Limb (tissue), 2 donors: ENCODE data around the gene CFL1.

Experiments
- DNase-seq, 2 donors: peaks; one replicate each; pipeline ENCODE4 v3.0.0-alpha.2; 2016; ENCODE audit errors: extremely low spot score in 2 of 2

Gene CFL1

DNA sequence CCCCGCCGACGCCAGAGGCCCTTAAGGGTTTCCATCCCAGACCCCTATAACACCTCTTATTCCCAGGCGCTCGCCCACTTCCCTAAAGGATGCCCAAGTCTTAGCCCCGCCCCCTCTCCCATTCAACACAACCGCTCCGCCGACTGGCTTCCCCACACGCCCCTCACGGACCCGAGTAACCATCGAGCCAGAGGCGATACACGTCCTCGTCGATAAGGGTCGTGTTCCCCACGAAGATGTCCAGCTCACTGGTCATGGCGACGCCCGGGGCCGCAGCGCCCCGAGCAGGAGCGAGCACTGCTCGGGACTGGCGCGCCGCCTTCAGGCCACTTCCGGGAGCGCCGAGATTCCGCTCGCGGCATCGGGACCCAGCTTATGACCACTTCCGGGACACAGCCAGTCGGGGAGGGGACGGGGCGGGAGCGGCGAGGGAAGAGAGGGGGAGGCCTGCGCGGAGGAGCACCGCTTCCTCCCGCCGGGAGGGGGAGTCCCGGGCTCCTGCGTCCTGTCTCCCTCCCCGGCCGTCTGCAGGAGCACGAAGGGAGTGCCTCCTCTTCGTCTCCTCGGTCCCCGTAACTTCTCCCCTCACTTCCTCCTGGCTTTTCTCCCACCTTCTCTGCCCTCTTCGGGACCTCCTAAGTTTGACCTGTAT is 30.3 kb upstream of the CFL1 start, which contains the start of gene FIBP:
Gene FIBP (minus strand): TSS at position 309 of the 652 bp plus-strand sequence. CDS start 53 bp downstream, at position 256.
- peak; percentile 97 to 99 for DNase-seq

DNA sequence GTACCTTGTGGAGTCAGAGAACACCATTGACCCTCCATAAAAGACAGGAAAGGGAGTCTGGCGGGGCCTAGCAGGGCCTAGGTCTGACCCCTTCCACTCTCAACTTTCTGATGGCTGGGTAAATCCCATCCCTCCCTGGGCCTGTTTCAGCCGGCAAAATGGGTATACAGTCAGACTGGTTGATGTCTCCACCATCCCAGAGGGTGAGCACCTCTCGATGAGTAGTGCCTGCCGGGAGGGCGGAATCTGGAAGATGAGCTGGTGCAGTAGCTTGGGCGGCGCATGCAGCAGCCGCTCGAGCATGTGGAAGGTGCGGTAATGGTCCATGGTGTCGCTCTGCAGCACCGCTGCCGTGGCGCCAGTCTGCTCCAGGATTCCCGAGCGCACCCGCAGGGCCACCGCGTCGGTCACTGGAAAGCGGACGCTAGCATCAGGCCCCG is 29.8 kb upstream of the CFL1 start:
- DNase-seq, result no peak

DNA sequence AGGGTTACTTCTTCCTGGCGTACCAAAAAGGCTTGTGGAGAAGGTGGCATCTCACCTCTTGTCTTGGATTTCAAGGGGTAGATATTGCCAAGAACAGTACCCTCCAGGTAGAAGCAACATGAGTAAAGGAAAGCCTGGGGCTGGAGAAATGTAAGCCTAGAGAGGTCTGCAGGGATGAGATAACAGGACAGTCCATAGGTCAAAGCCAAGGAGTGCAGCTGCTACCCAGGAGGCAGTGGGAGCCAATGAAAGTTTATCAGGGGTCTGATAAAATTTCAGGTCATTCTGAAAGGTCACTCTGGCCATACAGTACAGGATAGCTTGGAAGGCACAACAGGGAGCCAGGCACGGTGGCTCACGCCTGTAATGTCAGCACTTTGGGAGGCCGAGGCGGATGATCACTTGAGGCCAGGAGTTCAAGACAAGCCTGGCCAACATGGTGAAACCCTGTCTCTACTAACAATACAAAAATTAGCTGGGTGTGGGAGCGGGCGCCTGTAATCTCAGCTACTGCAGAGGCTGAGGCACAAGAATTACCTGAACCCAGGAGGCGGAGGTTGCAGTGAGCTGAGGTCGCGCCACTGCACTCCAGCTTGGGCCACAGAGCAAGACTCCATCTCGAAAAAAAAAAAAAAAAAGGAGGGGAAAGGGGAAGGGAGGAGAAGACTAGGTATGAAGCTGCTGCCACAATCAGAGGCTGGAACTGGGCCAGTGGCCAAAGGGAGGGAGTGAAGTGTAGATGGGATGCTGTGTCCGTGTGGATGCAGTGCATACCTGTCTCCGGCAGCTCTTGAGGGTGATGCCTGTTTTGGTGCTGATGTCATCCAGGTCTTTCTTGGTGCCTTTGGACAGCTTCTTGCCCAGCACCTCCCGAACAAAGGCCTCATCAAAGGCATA is 29.1 kb upstream of the CFL1 start:
- no peak for DNase-seq

DNA sequence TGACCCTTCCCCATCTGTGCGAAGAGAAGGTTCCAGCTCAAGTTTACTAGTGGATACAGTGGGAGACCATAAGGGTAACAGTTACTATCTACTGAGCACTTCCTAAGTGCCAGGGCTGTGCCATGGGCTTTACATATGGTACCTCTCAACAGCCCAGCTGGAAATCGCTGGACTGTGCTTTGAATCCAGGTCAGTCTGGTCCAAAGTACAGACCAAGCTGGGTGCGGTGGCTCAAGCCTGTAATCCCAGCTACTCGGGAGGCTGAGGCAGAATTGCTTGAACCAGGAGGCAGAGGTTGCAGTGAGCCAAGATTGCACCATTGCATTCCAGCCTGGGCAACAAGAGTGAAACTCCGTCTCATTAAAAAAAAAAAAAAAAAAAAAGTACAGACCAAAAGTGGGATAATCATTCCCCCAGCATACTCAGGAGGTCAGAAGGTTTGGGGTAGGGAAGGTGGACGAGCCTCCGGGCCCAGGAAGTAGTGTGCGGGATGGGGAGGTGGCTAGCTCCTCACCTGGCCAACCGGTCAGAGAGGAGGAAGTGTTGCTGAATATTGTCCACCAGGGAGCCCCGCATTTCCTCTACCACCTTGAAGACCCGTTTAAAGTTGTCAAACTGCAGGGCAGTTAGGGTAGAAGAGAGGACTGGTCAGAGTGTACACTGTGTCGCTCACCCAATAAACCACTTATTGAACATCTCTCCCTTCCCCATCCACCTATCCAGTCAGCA is 28.0 kb upstream of the CFL1 start:
- no peak for DNase-seq

DNA sequence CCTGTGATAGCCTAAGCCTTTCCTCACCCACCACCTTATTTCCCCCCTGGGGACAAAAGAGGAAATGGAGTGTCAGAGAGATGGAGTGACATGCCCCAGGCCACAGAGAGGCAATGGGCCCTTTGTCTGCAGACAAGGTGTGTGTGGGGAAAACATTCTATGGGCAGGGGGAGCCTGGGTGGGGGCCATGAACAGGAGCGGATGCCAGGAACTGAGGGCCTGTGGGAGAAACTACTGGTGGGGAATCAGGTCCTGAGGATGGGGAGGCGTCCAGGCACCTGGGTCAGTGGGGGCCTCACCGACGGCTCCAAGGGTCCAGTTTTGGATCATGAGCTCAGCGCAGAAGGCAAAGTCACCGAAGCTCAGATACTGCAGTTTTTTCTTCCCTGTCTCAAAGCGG is 27.3 kb upstream of the CFL1 start:
- no peak for DNase-seq

DNA sequence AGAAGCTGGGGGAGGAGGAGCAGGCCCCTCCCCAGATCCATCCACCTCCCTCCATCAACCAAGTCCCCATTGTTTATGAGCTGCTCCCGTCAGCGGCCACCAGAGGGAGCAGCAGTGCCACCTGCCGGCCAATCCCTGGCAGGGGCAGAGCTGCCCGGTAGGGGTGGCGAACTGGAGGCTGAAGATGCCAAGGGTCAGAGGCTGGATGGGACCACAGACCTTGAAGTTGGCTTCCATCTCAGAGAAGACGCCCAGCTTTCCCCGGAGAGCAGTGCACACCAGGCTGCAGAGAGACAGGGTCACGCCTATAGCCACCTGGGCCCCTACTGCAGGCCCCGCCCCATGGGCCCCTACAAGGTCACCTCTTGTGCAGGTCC is 26.7 kb upstream of the CFL1 start:
- peak; percentile 66 to 83 for DNase-seq

DNA sequence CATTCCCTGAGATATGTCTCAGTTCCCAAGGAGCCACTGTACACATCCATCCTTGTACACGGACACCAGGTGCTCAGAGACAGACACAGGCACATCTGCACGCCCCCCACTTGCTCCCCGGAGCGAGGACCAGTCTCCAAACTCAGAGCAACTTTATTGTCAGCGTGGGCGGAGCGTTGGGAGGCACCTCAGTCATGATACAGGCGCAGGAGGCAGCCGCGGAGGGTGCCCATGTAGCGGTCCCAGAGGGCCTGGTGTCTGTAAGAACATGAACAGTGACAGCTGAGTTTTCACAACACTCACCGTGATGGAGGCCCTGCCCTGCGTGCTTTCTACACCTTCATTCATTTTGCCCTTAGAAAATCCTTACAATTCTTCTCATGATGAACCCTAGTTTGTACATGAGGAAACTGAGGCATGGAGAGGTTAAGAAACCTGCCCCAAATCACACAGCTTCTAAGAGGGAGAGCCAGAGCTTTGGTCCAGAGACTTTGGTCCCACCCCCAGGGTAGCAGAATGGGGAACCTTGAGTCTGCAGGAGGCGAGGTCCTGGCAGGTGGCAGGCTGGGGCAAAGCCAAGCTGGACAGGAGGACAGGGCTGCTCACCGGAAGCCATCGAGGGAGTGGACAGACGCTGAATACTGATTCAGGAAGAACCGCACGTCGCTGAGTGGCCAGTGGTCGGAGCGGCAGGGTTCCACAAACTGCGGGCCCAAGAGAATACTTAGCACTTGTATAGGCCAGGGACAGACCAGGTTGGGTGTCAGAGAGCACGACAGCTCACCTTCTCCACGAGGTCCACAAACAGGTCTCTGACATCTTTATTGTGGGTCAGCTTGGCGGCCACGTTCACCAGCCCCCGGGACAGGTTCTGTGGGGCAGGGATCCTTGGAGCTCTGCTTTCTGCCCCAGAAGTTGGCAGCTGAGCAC is 26.1 kb upstream of the CFL1 start:
- no peak for DNase-seq

DNA sequence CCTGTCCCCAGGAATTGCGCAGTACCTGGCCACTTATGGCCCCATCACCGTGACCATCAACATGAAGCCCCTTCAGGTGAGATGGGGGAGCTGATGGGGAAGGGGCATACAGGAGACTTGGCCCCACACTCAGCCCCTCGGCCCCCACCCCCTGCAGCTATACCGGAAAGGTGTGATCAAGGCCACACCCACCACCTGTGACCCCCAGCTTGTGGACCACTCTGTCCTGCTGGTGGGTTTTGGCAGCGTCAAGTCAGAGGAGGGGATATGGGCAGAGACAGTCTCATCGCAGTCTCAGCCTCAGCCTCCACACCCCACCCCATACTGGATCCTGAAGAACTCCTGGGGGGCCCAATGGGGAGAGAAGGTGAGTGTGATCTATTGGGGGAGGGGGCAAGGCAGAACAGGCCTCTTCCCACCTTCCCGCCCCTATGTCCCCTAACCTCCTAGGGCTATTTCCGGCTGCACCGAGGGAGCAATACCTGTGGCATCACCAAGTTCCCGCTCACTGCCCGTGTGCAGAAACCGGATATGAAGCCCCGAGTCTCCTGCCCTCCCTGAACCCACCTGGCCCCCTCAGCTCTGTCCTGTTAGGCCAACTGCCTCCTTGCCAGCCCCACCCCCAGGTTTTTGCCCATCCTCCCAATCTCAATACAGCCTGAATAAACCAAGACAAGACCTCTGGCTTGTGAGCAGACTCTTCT is 25.2 kb upstream of the CFL1 start:
- no peak for DNase-seq

DNA sequence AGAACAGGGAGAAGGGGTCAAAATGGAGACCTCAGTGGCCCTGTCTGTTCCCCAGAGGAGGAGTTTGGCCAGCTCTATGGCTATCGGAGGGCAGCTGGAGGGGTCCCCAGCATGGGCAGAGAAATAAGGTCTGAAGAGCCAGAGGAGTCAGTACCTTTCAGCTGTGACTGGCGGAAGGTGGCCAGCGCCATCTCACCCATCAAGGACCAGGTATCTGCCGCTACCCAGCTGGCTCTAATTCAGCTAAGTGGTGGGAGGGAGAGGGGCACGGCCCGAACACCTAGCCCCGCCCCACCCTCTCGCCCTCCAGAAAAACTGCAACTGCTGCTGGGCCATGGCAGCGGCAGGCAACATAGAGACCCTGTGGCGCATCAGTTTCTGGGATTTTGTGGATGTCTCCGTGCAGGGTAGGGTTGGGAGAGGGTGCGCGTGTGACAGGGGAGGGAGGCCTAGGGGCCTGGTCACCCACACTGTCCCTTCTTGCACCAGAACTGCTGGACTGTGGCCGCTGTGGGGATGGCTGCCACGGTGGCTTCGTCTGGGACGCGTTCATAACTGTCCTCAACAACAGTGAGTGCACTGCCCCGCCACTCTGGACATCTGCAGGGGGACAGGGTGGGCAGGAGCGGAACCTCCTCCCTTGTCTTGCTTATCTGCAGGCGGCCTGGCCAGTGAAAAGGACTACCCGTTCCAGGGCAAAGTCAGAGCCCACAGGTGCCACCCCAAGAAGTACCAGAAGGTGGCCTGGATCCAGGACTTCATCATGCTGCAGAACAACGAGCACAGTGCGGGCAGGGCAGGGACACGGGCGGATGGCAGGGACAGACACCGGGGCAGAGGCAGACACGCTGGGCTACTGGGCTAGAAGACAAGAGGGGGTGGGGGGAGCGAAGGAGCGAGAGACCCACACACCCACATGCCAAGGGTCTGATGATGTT is 24.4 kb upstream of the CFL1 start:
- no peak for DNase-seq

DNA sequence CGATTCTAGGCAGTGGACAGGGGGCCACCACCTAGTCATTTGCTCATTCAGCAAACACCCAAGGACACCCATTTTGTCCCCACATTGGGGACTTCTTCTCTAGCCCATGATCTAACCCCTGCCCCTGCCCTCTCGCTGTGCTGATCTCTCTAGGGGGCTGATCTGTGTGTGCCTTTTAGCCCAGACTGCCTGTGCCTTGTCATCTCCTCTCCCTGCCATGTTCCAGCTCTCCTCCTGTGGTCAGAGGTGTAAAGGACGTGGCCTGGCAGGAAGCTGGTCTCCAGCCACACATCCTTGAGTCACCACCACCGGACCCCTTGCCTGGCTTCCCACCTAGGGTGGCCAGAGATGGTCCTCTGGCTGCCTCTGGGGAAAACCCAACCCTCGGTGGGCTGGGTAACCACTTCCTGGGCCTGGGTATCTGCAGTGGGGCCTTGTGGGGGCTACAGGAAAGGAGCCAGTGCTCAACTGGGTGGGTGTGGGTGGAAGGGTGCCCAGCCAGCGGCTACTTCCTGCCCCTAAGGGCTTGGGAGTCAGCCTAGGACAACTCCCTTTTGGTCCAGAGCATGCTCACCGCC is 23.0 kb upstream of the CFL1 start:
- DNase-seq, result no peak

DNA sequence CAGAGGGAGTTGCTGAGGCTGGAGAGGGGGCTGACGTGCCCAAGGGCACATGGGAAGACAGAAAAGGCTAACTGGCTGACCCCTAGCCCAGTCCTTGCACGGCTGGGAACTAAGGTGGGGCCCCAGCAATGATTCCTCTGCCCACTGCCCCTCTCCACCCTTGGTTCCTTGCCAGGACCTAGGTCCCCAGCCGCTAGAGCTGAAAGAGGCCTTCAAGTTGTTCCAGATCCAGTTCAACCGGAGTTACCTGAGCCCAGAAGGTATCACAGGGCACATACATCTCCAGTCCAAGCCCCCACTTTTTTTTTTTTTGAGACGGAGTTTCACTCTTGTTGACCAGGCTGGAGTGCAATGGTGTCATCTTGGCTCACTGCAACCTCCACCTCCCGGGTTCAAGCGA is 22.0 kb upstream of the CFL1 start:
- no peak for DNase-seq

DNA sequence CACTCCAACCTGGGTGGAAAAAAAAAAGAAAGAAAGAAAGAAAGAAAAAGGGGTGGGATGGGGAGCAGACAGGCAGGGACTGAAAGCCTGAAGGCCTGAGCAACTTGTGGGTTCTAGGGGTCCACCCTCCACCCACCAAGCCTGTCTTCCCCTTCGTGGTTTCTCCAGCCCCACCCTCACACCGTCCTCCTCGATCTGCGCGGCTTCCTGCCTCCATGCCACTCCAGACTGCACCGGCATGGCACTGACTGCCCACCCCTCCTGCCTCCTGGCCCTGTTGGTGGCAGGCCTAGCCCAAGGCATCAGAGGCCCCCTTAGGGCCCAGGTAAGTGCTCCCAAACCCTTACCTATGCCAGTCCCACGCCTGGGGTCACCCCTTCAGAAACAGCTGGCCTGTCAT is 21.6 kb upstream of the CFL1 start, which contains the start of gene CTSW:
Gene CTSW (plus strand): TSS at position 221 of the 400 bp plus-strand sequence. CDS start 18 bp downstream, at position 239.
- no peak for DNase-seq

DNA sequence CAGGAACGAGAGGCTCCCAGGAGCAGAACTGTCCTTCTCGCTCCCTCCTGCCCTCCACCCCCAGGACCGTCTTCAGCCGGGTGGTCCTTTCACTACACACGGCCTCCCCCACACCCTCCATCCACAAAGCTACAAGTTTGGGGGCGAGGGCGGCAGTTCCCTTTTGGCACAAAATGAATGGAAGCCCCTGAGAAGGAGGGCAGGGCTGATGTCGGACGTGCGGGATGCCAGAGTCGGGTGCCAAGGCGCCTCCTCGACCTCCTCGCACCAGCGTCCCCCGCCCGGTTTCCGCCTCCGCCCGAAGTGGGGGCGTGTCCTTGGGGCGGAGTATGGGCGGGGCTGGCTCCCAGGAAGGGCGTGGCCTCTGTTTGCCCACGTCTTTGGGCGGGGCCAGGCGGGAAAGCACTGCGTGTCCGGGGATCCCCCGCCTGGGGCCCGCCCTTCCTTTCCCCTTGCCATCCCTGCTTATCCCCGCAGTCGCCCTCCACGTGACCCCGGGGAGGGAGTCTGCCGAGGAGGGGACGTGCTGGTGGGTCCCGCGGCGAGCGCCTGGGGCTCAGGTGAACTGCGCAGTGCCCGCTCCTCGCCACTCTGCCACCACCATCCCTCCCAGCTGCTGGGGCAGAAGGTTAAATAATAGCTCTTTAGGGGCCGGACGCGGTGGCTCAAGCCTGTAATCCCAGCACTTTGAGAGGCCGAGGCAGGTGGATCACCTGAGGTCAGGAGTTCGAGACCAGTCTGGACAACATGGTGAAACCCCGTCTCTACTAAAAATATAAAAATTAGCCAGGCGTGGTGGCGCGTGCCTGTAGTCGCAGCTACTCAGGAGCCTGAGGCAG is 15.6 kb upstream of the CFL1 start:
- DNase-seq, result peak; percentile 89 to 96

DNA sequence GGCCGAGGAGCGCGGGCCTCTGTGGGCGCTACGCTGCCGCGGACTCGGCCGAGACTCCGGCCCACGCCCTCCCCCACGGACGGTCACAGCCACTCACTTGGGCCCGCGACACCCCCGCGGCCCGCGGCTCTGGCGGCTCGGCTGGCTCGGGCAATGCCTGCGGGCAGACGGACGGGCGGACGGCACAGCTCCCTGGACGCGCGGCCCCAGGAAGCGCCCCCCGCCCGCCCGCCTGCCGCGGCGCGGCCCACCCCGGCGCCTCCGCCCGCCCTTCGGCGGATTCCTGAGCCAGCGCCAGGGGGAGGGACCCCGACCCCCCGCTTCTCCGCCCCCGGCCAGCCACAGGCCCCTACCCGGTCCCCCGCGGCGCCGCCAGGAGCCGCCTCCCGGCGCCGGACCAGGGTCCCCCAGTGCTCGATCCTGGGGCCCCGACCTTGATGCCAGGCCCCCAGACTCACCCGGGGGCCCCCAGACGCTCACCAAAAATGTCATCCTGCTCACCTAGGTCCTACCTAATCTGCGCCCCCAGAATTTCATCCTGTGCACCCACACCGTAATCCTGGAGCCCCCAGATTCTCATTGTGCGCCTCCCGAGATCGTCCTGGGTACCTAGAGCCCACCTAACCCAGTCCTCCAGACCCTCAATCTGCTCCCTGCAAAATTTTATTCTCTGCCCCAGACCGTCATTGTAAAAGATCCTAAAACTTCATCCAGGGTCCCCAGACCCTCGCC is 14.8 kb upstream of the CFL1 start, which contains the start of gene EFEMP2:
Gene EFEMP2 (minus strand): TSS at position 215 of the 732 bp plus-strand sequence. CDS start 446 bp downstream, outside the sequence.
- DNase-seq, result peak; percentile 38 to 83

DNA sequence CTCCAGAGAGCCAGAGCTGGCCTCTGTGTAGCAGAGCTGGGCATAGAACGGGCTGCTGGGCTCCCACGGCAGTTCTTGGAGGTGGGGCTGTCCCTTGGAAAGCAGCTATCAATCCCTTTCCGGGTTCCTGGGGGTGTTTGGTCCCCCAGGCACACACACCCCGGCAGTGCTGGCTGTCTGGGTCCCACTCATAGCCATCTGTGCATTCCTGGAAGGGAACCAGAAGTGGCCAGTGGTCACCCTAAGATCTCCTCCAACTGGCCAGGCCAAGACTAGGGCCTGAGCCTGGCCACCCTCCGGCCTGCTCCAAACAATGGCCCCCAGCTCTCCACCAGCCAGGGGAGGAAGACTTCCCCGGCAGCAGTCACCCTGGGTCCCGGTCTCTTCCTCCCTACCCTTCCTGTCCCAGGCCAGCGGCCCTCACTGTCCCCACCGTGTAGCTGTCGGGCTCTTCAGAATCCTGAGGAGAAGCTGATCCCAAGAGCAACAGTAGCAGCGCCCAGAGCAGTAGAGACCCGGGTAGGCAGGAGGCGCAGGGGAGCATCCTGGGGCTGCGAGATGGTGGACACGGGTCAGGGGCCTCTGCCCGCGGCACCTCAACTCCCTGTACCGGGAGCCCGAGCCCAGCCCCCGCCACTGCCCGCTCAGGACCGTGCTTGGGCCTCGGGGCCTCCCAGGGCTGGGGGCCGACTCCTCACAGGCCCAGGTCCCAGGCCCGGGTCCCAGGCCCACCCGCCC is 14.0 kb upstream of the CFL1 start:
- no peak for DNase-seq
